H1 (cell line): ENCODE results near the gene RNF13. TPM values are rescaled to one million over a fixed set of nuclear protein-coding genes. Genes with fewer than 3 reads are reported as not detected.

Experiments
- CTCF ChIA-PET: fragments of 300-600 bp; sonication (Branson Sonifier 250); formaldehyde crosslinking; loops from one replicate; lab custom pipeline; 2021; ENCODE audit not compliant: partially characterized antibody; lab: Charles Lee
- POLR2A ChIA-PET: fragments of 300-600 bp; sonication (Branson Sonifier 250); formaldehyde crosslinking; loops from one replicate; lab custom pipeline; 2021; ENCODE audit warnings: inconsistent platforms; ENCODE audit not compliant: partially characterized antibody; lab: Charles Lee
- DNase-seq, 2 experiments: peaks; one replicate each; pipeline versions ENCODE4 v3.0.0 to v3.0.0-alpha.2; 2010 to 2022; ENCODE audit warnings: low spot score in 2 of 2, low read depth in 1 of 2, mixed read lengths in 1 of 2
- FAIRE-seq: peaks from 2 replicates; lab custom pipeline; 2011; peaks lifted over from hg19 to GRCh38; lab: Jason Lieb, UNC
- H2AFZ ChIP-seq: 2 replicates; pipeline ENCODE4 v1.8.1; 2012; ENCODE audit warnings: low read length, inconsistent platforms
- H2AK5ac ChIP-seq: 2 replicates; pipeline ENCODE4 v1.6.1; 2013; ENCODE audit warnings: low read depth, low read length
- H2BK120ac ChIP-seq: replicated peaks from 2 replicates; pipeline ENCODE3; 2013; ENCODE audit warnings: low read depth, low read length, inconsistent platforms
- H2BK12ac ChIP-seq: 2 replicates; pipeline ENCODE4 v1.6.1; 2013; ENCODE audit warnings: low read depth, low read length
- H2BK15ac ChIP-seq: 2 replicates; pipeline ENCODE4 v1.6.1; 2013; ENCODE audit warnings: low read length
- H2BK20ac ChIP-seq: 2 replicates; pipeline ENCODE4 v1.6.1; 2013; ENCODE audit warnings: low read length
- H2BK5ac ChIP-seq: 2 replicates; pipeline ENCODE4 v1.6.1; 2013; ENCODE audit warnings: low read depth, low read length
- H3K14ac ChIP-seq: 2 replicates; pipeline ENCODE4 v1.6.1; 2013; ENCODE audit warnings: inconsistent platforms; ENCODE audit not compliant: insufficient read length
- H3K18ac ChIP-seq: 2 replicates; pipeline ENCODE4 v1.6.1; 2013; ENCODE audit warnings: low read length; ENCODE audit errors: extremely low read depth
- H3K23ac ChIP-seq: 2 replicates; pipeline ENCODE4 v1.6.1; 2013; ENCODE audit warnings: inconsistent platforms; ENCODE audit not compliant: insufficient read length
- H3K23me2 ChIP-seq: 2 replicates; pipeline ENCODE4 v1.6.1; 2013; ENCODE audit warnings: low read depth, low read length
- H3K27ac ChIP-seq: 2 replicates; pipeline ENCODE4 v1.6.1; 2011; ENCODE audit warnings: low read depth, low read length, inconsistent platforms
- H3K27me3 ChIP-seq, 4 experiments: replicated peaks in 1 of 4; 1 replicate in 1 of 4; 2 replicates in 3 of 4; pipeline versions ENCODE4 v1.6.1 to v1.8.1; 2011 to 2013; ENCODE audit warnings: low read length in 3 of 4, mild to moderate bottlenecking in 3 of 4, inconsistent platforms in 2 of 4, mixed read lengths in 2 of 4, moderate library complexity in 1 of 4; ENCODE audit not compliant: control insufficient read depth in 3 of 4, insufficient read depth in 3 of 4; ENCODE audit errors: extremely low read depth in 1 of 4
- H3K36me3 ChIP-seq, 4 experiments: 2 replicates each; pipeline versions ENCODE4 v1.6.1 to v1.8.1; 2011 to 2013; ENCODE audit warnings: mild to moderate bottlenecking in 4 of 4, low read length in 3 of 4, moderate library complexity in 2 of 4, control low read depth in 1 of 4, inconsistent platforms in 1 of 4; ENCODE audit not compliant: insufficient read depth in 4 of 4, control insufficient read depth in 2 of 4
- H3K4ac ChIP-seq: replicated peaks from 2 replicates; pipeline ENCODE3; 2013; ENCODE audit warnings: low read length, low read depth, mixed read lengths, inconsistent platforms; ENCODE audit not compliant: insufficient read length
- H3K4me1 ChIP-seq, 4 experiments: replicated peaks in 1 of 4; 1 replicate in 1 of 4; 2 replicates in 3 of 4; pipeline versions ENCODE4 v1.6.1 to v1.8.1; 2011 to 2013; ENCODE audit warnings: low read length in 3 of 4, inconsistent platforms in 2 of 4, mixed read lengths in 1 of 4; ENCODE audit not compliant: insufficient read depth in 4 of 4, control insufficient read depth in 3 of 4
- H3K4me2 ChIP-seq, 2 experiments: 2 replicates each; pipeline versions ENCODE4 v1.6.1 to v1.8.1; 2011 to 2013; ENCODE audit warnings: low read depth in 2 of 2, low read length in 2 of 2, control low read depth in 1 of 2, inconsistent platforms in 1 of 2, mild to moderate bottlenecking in 1 of 2; ENCODE audit not compliant: insufficient read depth in 1 of 2
- H3K4me3 ChIP-seq, 4 experiments: fragments of 200-600, 300-600 bp in 1 of 4; sonication (generic), shearing (Covaris generic), sonication (Bioruptor Twin) in 1 of 4; 2 replicates each; pipeline versions ENCODE4 v1.5.1 to v1.8.1; 2011 to 2016; ENCODE audit warnings: low read length in 4 of 4, low read depth in 3 of 4, control low read depth in 2 of 4, inconsistent platforms in 2 of 4, mild to moderate bottlenecking in 2 of 4, mixed read lengths in 1 of 4, moderate library complexity in 1 of 4; ENCODE audit not compliant: insufficient read depth in 2 of 4; ENCODE audit errors: extremely low read depth in 1 of 4
- H3K56ac ChIP-seq: replicated peaks from 2 replicates; pipeline ENCODE3; 2013; ENCODE audit warnings: low read depth, mild to moderate bottlenecking, mixed read lengths, low read length, inconsistent platforms; ENCODE audit not compliant: insufficient read length
- H3K79me1 ChIP-seq: 2 replicates; pipeline ENCODE4 v1.6.1; 2013; ENCODE audit warnings: low read depth, low read length, control low read depth
- H3K79me2 ChIP-seq, 2 experiments: 2 replicates each; pipeline versions ENCODE4 v1.6.1 to v1.8.1; 2012 to 2013; ENCODE audit warnings: low read length in 2 of 2, mild to moderate bottlenecking in 2 of 2, inconsistent platforms in 1 of 2; ENCODE audit not compliant: insufficient read depth in 2 of 2, control insufficient read depth in 1 of 2
- H3K9ac ChIP-seq, 4 experiments: replicated peaks in 1 of 4; 1 replicate in 1 of 4; 2 replicates in 3 of 4; pipeline versions ENCODE4 v1.6.1 to v1.8.1; 2011 to 2013; ENCODE audit warnings: low read depth in 3 of 4, low read length in 3 of 4, control low read depth in 2 of 4, mild to moderate bottlenecking in 2 of 4, moderate library complexity in 2 of 4, inconsistent platforms in 1 of 4; ENCODE audit errors: extremely low read depth in 1 of 4
- H3K9me3 ChIP-seq, 2 experiments: 2 replicates each; pipeline versions ENCODE4 v1.6.1 to v1.8.1; 2012 to 2013; ENCODE audit warnings: mild to moderate bottlenecking in 2 of 2, moderate library complexity in 2 of 2, control low read depth in 1 of 2, inconsistent platforms in 1 of 2, low read depth in 1 of 2, low read length in 1 of 2, mixed read lengths in 1 of 2; ENCODE audit not compliant: insufficient read depth in 2 of 2
- H4K20me1 ChIP-seq, 2 experiments: replicated peaks in 1 of 2; 2 replicates each; pipeline versions ENCODE3 to v1.8.1; 2011 to 2013; ENCODE audit warnings: inconsistent platforms in 2 of 2, low read length in 2 of 2, mild to moderate bottlenecking in 1 of 2; ENCODE audit not compliant: insufficient read depth in 2 of 2, control insufficient read depth in 1 of 2
- H4K5ac ChIP-seq: 2 replicates; pipeline ENCODE4 v1.6.1; 2013; ENCODE audit warnings: low read length, low read depth, mixed read lengths, inconsistent platforms; ENCODE audit not compliant: insufficient read length
- H4K8ac ChIP-seq: 2 replicates; pipeline ENCODE4 v1.8.0; 2013; ENCODE audit warnings: mild to moderate bottlenecking, moderate library complexity, low read length, inconsistent platforms; ENCODE audit not compliant: insufficient read depth; ENCODE audit errors: extremely low read depth
- H4K91ac ChIP-seq: replicated peaks from 2 replicates; pipeline ENCODE3; 2013; ENCODE audit warnings: low read length, mixed read lengths, inconsistent platforms; ENCODE audit not compliant: insufficient read length
- ATF2 ChIP-seq: IDR thresholded peaks from 2 replicates; pipeline ENCODE4 v1.6.1; 2012; ENCODE audit warnings: low read length, inconsistent platforms
- GTF2F1 ChIP-seq: IDR thresholded peaks from 2 replicates; pipeline ENCODE4 v1.6.1; 2012; ENCODE audit warnings: low read depth, low read length, improper control_type of control experiment, borderline replicate concordance
- RAD21 ChIP-seq, 2 experiments: IDR thresholded peaks in 1 of 2; conservative IDR thresholded peaks in 1 of 2; 2 replicates each; pipeline ENCODE4 v1.6.1; 2011; ENCODE audit warnings: low read depth in 2 of 2, low read length in 2 of 2, improper control_type of control experiment in 1 of 2, inconsistent platforms in 1 of 2, mild to moderate bottlenecking in 1 of 2, moderate library complexity in 1 of 2
- SUZ12 ChIP-seq: fragments of 200-600 bp; sonication (generic); IDR thresholded peaks from 2 replicates; pipeline ENCODE4 v1.6.1; 2012; ENCODE audit warnings: mild to moderate bottlenecking, inconsistent platforms, low read length, moderate library complexity, mixed read lengths
- WGBS, 2 experiments: shearing (Covaris generic) in 1 of 2; methylation state at CpG; one replicate each; pipeline versions ENCODE4 v1.1.6 to v1.1.7; 2013 to 2015; ENCODE audit warnings: low lambda C conversion rate in 2 of 2, mixed read lengths in 2 of 2, inconsistent platforms in 1 of 2, low coverage in 1 of 2, missing lambda C conversion rate in 1 of 2; ENCODE audit not compliant: insufficient replicate concordance in 2 of 2, insufficient coverage in 1 of 2, insufficient read length in 1 of 2; ENCODE audit errors: extremely low coverage in 1 of 2, missing lambda C conversion rate in 1 of 2; 5-methylcytosine and 5-hydroxymethylcytosine counted together
- polyA plus RNA-seq, 7 experiments: library from polyadenylated mRNA; depleted of rRNA in 3 of 7; stranded (reverse) in 5 of 7; unstranded in 2 of 7; fragments of >200 nt in 5 of 7; fragments of 200-250 nt in 2 of 7; gene quantifications; 1 replicate in 5 of 7; 2 replicates in 1 of 7; 4 replicates in 1 of 7; pipeline versions ENCODE4 v1.2.1 to v1.2.3, GENCODE V29; 2011 to 2013; ENCODE audit warnings: missing spikeins in 2 of 7, mixed read lengths in 2 of 7
- total RNA-seq: library from RNA; stranded (reverse); fragmentation: NEBNext Ultra II Directional; extraction: Animal tissue kit (Norgen Biotek cat#: 25700); gene quantifications from 2 replicates; pipeline ENCODE4 v1.2.1, GENCODE V29; 2021

The RNF13 gene
- total and polyA plus RNA-seq, 2 of the 8 experiments (the other 6 are each of a cell fraction or from before 2014, with no cell fraction given), result 19.4 to 35.4 TPM

GRCh38 chr3:149815321-149815720 is 2.3 kb downstream of the RNF13 start:
- CTCF ChIA-PET, result interaction anchor here (0.6 to 1.8 kb wide), 4 partner anchors 10 to 322 kb away, joined by 3 to 13 read pairs (median 4); no protein-coding TSS in a partner anchor

More at GRCh38 chr3:149815321-149815720, 2.3 kb downstream of the RNF13 start:
- no peak overlapping the region for H4K91ac ChIP-seq
- no peaks in the 10 kb centered on the region for H3K9me3 ChIP-seq
- H2AFZ ChIP-seq, result no peak overlapping the region
- no peak overlapping the region for H3K4ac ChIP-seq
- no peaks in the 10 kb centered on the region; the same call in 1 of the 2 replicates for H3K79me1 ChIP-seq
- H4K5ac ChIP-seq, result no peak overlapping the region
- no peak overlapping the region for H2BK15ac ChIP-seq
- H3K27me3 ChIP-seq, result no peaks in the 10 kb centered on the region
- H3K27ac ChIP-seq, result no peak overlapping the region
- FAIRE-seq (no peak), DNase-seq (no peak)
- H4K20me1 ChIP-seq, result peaks cover 0 to 2% of the 10 kb centered on the region in 2 experiments
- no peak overlapping the region for H4K8ac ChIP-seq
- peaks cover 0 to 64% of the 10 kb centered on the region in 2 experiments; a peak in 3 of 4 replicates for H3K79me2 ChIP-seq
- no peak overlapping the region for H3K56ac ChIP-seq
- no peak overlapping the region for H2BK5ac ChIP-seq
- no peak overlapping the region for H2BK120ac ChIP-seq
- 77% methylated on average over 1 of the region's 1 CpG; no CpG with 5 or more reads in 1 of the 2 experiments for WGBS, 2 experiments
- POLR2A ChIA-PET, result interaction anchor here (0.9 kb wide), 1 partner anchor 10 kb away, joined by 3 read pairs; no protein-coding TSS in a partner anchor
- H3K18ac ChIP-seq, result no peak overlapping the region
- no peak overlapping the region for H2BK20ac ChIP-seq
- no peak for TF ChIP-seq RAD21 (IDR thresholded peaks at IDR 0.05 in 1 of 2, conservative IDR thresholded peaks at IDR 0.05 in 1 of 2; ENCODE audit: low read depth in 2 of 2, low read length in 2 of 2)
- no peak for TF ChIP-seq SUZ12
- TF ChIP-seq GTF2F1, result no peak
- TF ChIP-seq ATF2, result no peak
- peaks cover 7% of the 10 kb centered on the region for H3K23me2 ChIP-seq
- no peak overlapping the region for H3K9ac ChIP-seq
- no peak overlapping the region for H3K23ac ChIP-seq
- no peak overlapping the region for H2AK5ac ChIP-seq
- peak overlapping the region in 1 of 4 experiments; percentile 88; a peak in 2 of 8 replicates for H3K4me3 ChIP-seq
- H3K4me1 ChIP-seq, result peaks cover 0 to 7% (median 3%) of the 10 kb centered on the region in 4 experiments; a peak in 4 of 7 replicates
- no peaks in the 10 kb centered on the region for H3K36me3 ChIP-seq
- H2BK12ac ChIP-seq, result no peak overlapping the region
- H3K14ac ChIP-seq, result no peak overlapping the region
- H3K4me2 ChIP-seq, result peak overlapping the region; percentile 93 to 94; a peak in 3 of 4 replicates
